HepG2 (cell line): Measurements from ENCODE around the gene ABTB2. TPM values are rescaled to one million over a fixed set of nuclear protein-coding genes. Genes with fewer than 3 reads are reported as not detected.

Experiments used
- ATAC-seq: fragments of 200-7000 bp; cut with Tn5 transposase; 3 replicates; pipeline ENCODE4 v1.9.1; 2020; ENCODE audit warnings: mild to moderate bottlenecking, moderate library complexity
- BruUV-seq: library from RNA; stranded (reverse); fragments of 400-500 nt; replicated peaks from 2 replicates; lab custom pipeline; 2021; lab: Mats Ljungman, UMichigan
- CTCF ChIA-PET: fragments of 300-600 bp; formaldehyde crosslinking; extraction: SDS; loops from one replicate; lab custom pipeline; 2021; ENCODE audit warnings: low total read pairs, inconsistent platforms, low intra/inter-chr PET ratio; lab: Yijun Ruan, JAX
- POLR2A ChIA-PET: fragments of 350-600 bp; sonication (Branson Sonifier 250); formaldehyde crosslinking; loops from one replicate; lab custom pipeline; 2020; ENCODE audit warnings: antibody characterized with exemption, inconsistent platforms; lab: Yijun Ruan, JAX
- DNase-seq: peaks from one replicate; pipeline ENCODE4 v3.0.0-alpha.2; 2015; ENCODE audit warnings: low spot score
- FAIRE-seq: peaks from 3 replicates; lab custom pipeline; 2011; peaks lifted over from hg19 to GRCh38; lab: Jason Lieb, UNC
- H2AFZ ChIP-seq: one replicate; pipeline ENCODE4 v1.6.1; 2011; ENCODE audit warnings: low read length, inconsistent platforms
- H3K27ac ChIP-seq: fragments of 300-600 bp; 3 replicates; pipeline ENCODE4 v1.8.0; 2011; ENCODE audit warnings: mixed run types, mild to moderate bottlenecking, mixed read lengths, low read length, inconsistent platforms; ENCODE audit not compliant: insufficient read depth; ENCODE audit errors: extremely low read length
- H3K27me3 ChIP-seq, 2 experiments: fragments of 200-600 bp in 1 of 2; 2 replicates in 1 of 2; 3 replicates in 1 of 2; pipeline versions ENCODE4 v1.6.0 to v1.8.0; 2011; ENCODE audit warnings: low read length in 2 of 2, mild to moderate bottlenecking in 2 of 2, moderate library complexity in 2 of 2, inconsistent platforms in 1 of 2; ENCODE audit not compliant: insufficient read depth in 2 of 2, control insufficient read depth in 1 of 2
- H3K36me3 ChIP-seq, 2 experiments: fragments of 200-600 bp in 1 of 2; replicated peaks in 1 of 2; 2 replicates in 1 of 2; 3 replicates in 1 of 2; pipeline versions ENCODE4 v1.5.1 to v1.8.0; 2011; ENCODE audit warnings: low read length in 2 of 2, inconsistent platforms in 1 of 2; ENCODE audit not compliant: insufficient read depth in 2 of 2, control insufficient read depth in 1 of 2
- H3K4me1 ChIP-seq: 2 replicates; pipeline ENCODE4 v1.5.1; 2012; ENCODE audit warnings: low read length, inconsistent platforms; ENCODE audit not compliant: insufficient read depth
- H3K4me2 ChIP-seq: 2 replicates; pipeline ENCODE4 v1.6.0; 2011; ENCODE audit warnings: low read depth, low read length, inconsistent platforms
- H3K4me3 ChIP-seq, 3 experiments: fragments of 200-600 bp in 1 of 3; sonication (generic), shearing (Covaris generic) in 1 of 3; replicated peaks in 1 of 3; 2 replicates each; pipeline ENCODE4 v1.5.1; 2011 to 2016; ENCODE audit warnings: low read length in 3 of 3, inconsistent platforms in 2 of 3, low read depth in 2 of 3, mild to moderate bottlenecking in 2 of 3, control low read depth in 1 of 3, mixed read lengths in 1 of 3; ENCODE audit not compliant: insufficient read depth in 1 of 3
- H3K79me2 ChIP-seq: one replicate; pipeline ENCODE4 v1.6.1; 2011; ENCODE audit warnings: low read length, inconsistent platforms; ENCODE audit not compliant: insufficient read depth
- H3K9ac ChIP-seq: 2 replicates; pipeline ENCODE4 v1.6.0; 2011; ENCODE audit warnings: mild to moderate bottlenecking, low read depth, low read length, inconsistent platforms; ENCODE audit not compliant: insufficient read depth
- H3K9me3 ChIP-seq: 2 replicates; pipeline ENCODE4 v1.5.1; 2012; ENCODE audit warnings: mild to moderate bottlenecking, low read length
- H4K20me1 ChIP-seq: 2 replicates; pipeline ENCODE4 v1.6.0; 2011; ENCODE audit warnings: inconsistent platforms, mild to moderate bottlenecking, low read length, moderate library complexity; ENCODE audit not compliant: insufficient read depth
- CCDC6 ChIP-seq: sonication (generic); formaldehyde crosslinking; IDR thresholded peaks from 2 replicates; pipeline ENCODE4 v1.8.1; 2022; ENCODE audit warnings: mild to moderate bottlenecking, missing genetic modification reagents, moderate library complexity
- CENPBD1 ChIP-seq: sonication (generic); formaldehyde crosslinking; IDR thresholded peaks from 2 replicates; pipeline ENCODE4 v1.8.0; 2022; ENCODE audit warnings: missing genetic modification reagents, low read depth, mild to moderate bottlenecking, borderline replicate concordance
- DBP ChIP-seq: sonication (generic); formaldehyde crosslinking; IDR thresholded peaks from 2 replicates; pipeline ENCODE4 v1.4.0; 2020; ENCODE audit warnings: missing genetic modification reagents; ENCODE audit errors: not compliant biosample characterization
- DPF2 ChIP-seq: sonication (generic); formaldehyde crosslinking; IDR thresholded peaks from 2 replicates; pipeline ENCODE4 v1.4.0; 2020; ENCODE audit warnings: mild to moderate bottlenecking, low read depth, missing genetic modification reagents, borderline replicate concordance
- GPN1 ChIP-seq: sonication (generic); formaldehyde crosslinking; IDR thresholded peaks from 2 replicates; pipeline ENCODE4 v1.5.1; 2020; ENCODE audit warnings: missing genetic modification reagents, borderline replicate concordance
- GZF1 ChIP-seq: sonication (generic); formaldehyde crosslinking; IDR thresholded peaks from 2 replicates; pipeline ENCODE4 v1.5.1; 2020; ENCODE audit warnings: mild to moderate bottlenecking, missing genetic modification reagents
- HMG20A ChIP-seq: IDR thresholded peaks from 2 replicates; pipeline ENCODE4 v1.6.1; 2016; ENCODE audit warnings: borderline replicate concordance
- IRF2 ChIP-seq: IDR thresholded peaks from 2 replicates; pipeline ENCODE4 v1.6.1; 2018; ENCODE audit warnings: missing genetic modification reagents, missing compliant biosample characterization
- MTERF4 ChIP-seq: sonication (generic); formaldehyde crosslinking; IDR thresholded peaks from 2 replicates; pipeline ENCODE4 v1.8.0; 2023; ENCODE audit warnings: mild to moderate bottlenecking, missing genetic modification reagents
- RXRB ChIP-seq: IDR thresholded peaks from 2 replicates; pipeline ENCODE4 v1.6.1; 2016; ENCODE audit warnings: borderline replicate concordance, missing genetic modification reagents, missing compliant biosample characterization
- SRF ChIP-seq: IDR thresholded peaks from 2 replicates; pipeline ENCODE4 v1.6.1; 2011; ENCODE audit warnings: mild to moderate bottlenecking, low read depth, low read length, moderate library complexity
- TFDP1 ChIP-seq: IDR thresholded peaks from 2 replicates; pipeline ENCODE4 v1.6.1; 2016; ENCODE audit warnings: missing compliant biosample characterization, missing genetic modification reagents, borderline replicate concordance
- U2AF2 ChIP-seq: fragments of 200-400 bp; formaldehyde crosslinking; IDR thresholded peaks from 2 replicates; pipeline ENCODE4 v1.6.1; 2017; ENCODE audit warnings: low read depth, mild to moderate bottlenecking, low read length
- WIZ ChIP-seq: sonication (generic); formaldehyde crosslinking; IDR thresholded peaks from 2 replicates; pipeline ENCODE4 v1.5.1; 2020; ENCODE audit warnings: mild to moderate bottlenecking, missing genetic modification reagents
- ZFX ChIP-seq: sonication (generic); formaldehyde crosslinking; IDR thresholded peaks from 2 replicates; pipeline ENCODE4 v1.4.0; 2020; ENCODE audit warnings: mild to moderate bottlenecking, low read depth, missing genetic modification reagents, moderate library complexity
- ZNF12 ChIP-seq: sonication (generic); formaldehyde crosslinking; IDR thresholded peaks from 2 replicates; pipeline ENCODE4 v1.5.0; 2020; ENCODE audit warnings: missing genetic modification reagents
- ZNF281 ChIP-seq: sonication (generic); formaldehyde crosslinking; IDR thresholded peaks from 2 replicates; pipeline ENCODE4 v1.4.0; 2020; ENCODE audit warnings: missing genetic modification reagents, borderline replicate concordance
- ZNF672 ChIP-seq: sonication (generic); formaldehyde crosslinking; IDR thresholded peaks from 2 replicates; pipeline ENCODE4 v1.8.1; 2022; ENCODE audit warnings: missing genetic modification reagents
- ZNF879 ChIP-seq: sonication (generic); formaldehyde crosslinking; IDR thresholded peaks from 2 replicates; pipeline ENCODE4 v1.8.1; 2023; ENCODE audit warnings: missing genetic modification reagents
- WGBS: methylation state at CpG from one replicate; pipeline ENCODE4 v1.1.6; 2017; ENCODE audit warnings: low lambda C conversion rate; 5-methylcytosine and 5-hydroxymethylcytosine counted together
- in situ Hi-C: cut with HindIII; loops from 2 replicates; pipeline ENCODE4 v1.10.0; 2017; ENCODE audit warnings: low pct_unique_long_range_greater_than_20kb; ENCODE audit not compliant: extremely low pct_ligation_motif_present
- intact Hi-C: fragments of 100-400 bp; cut with micrococcal nuclease; formaldehyde crosslinking; loops from one replicate; pipeline ENCODE4 v1.10.0; 2022; ENCODE audit not compliant: unreplicated experiment
- polyA plus RNA-seq, 8 experiments: library from polyadenylated mRNA; depleted of rRNA in 3 of 8; stranded (reverse) in 7 of 8; unstranded in 1 of 8; fragments of >200 nt; fragmentation: Illumina TruSeq in 4 of 8; extraction: Trizol in 4 of 8; gene quantifications; 2 replicates each; pipeline versions ENCODE4 v1.2.1 to v1.2.3, GENCODE V29; 2011 to 2016; ENCODE audit warnings: low read depth in 4 of 8, missing spikeins in 1 of 8, mixed read lengths in 1 of 8; ENCODE audit not compliant: insufficient read depth in 1 of 8
- total RNA-seq, 5 experiments: library from RNA; depleted of rRNA; stranded (reverse); fragments of >200 nt; fragmentation: Illumina TruSeq; extraction: Trizol; gene quantifications; 2 replicates each; pipeline ENCODE4 v1.2.3, GENCODE V29; 2016; ENCODE audit warnings: low read depth in 1 of 5
- TF ChIP-seq, protein P1 (sequence below): sonication (generic); formaldehyde crosslinking; IDR thresholded peaks from 2 replicates; pipeline ENCODE4 v1.4.0; 2020; ENCODE audit warnings: mild to moderate bottlenecking, missing genetic modification reagents

Gene ABTB2
- total and polyA plus RNA-seq, 2 of the 13 experiments (the other 11 are each of a cell fraction or from before 2014, with no cell fraction given), result 5.1 to 15.4 TPM

- FAIRE-seq (no peak), DNase-seq (peak; percentile 31), ATAC-seq (no peak)
- H2AFZ ChIP-seq, result no peak overlapping the region
- no peak overlapping the region for H3K4me2 ChIP-seq
- no TSS peak for BruUV-seq
- intact Hi-C loops, result loop anchor here (1.0 kb wide), 1 partner anchor 47 kb away; no protein-coding TSS in a partner anchor
- no peaks in the 10 kb centered on the region for H3K79me2 ChIP-seq
- H4K20me1 ChIP-seq, result no peaks in the 10 kb centered on the region
- H3K9me3 ChIP-seq, result peaks cover 22% of the 10 kb centered on the region
- no peaks in the 10 kb centered on the region for H3K27me3 ChIP-seq
- H3K36me3 ChIP-seq, result no peaks in the 10 kb centered on the region
- peaks cover 10% of the 10 kb centered on the region for H3K4me1 ChIP-seq
- in situ Hi-C loops, result no loop called here
- H3K27ac ChIP-seq, result no peak overlapping the region
- ChIA-PET POLR2A (no interaction called here), CTCF (no interaction called here)
- no peak overlapping the region for H3K9ac ChIP-seq
- H3K4me3 ChIP-seq, result no peak overlapping the region
- WGBS, result 0% methylated on average over 2 of the region's 2 CpGs
- TF ChIP-seq GZF1 (CRISPR knock-in tag) (no peak), ZFX (no peak), ZNF281 (CRISPR knock-in tag) (no peak), ZNF879 (CRISPR knock-in tag) (no peak), ZNF672 (CRISPR knock-in tag) (no peak), TFDP1 (no peak), RXRB (0 out of 2 replicates have a peak, but pooled peaks have one; percentile 29), U2AF2 (no peak), HMG20A (peak; percentile 54; the same call in 1 of the 2 replicates), DBP (CRISPR knock-in tag) (no peak), CCDC6 (CRISPR knock-in tag) (no peak), CENPBD1 (CRISPR knock-in tag) (no peak), IRF2 (CRISPR knock-in tag) (no peak), ZNF12 (CRISPR knock-in tag) (no peak), SRF (no peak), GPN1 (no peak), MTERF4 (CRISPR knock-in tag) (no peak), WIZ (no peak), DPF2 (CRISPR knock-in tag) (no peak)
- TF ChIP-seq, protein P1, sequence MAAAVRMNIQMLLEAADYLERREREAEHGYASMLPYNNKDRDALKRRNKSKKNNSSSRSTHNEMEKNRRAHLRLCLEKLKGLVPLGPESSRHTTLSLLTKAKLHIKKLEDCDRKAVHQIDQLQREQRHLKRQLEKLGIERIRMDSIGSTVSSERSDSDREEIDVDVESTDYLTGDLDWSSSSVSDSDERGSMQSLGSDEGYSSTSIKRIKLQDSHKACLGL (CRISPR knock-in tag), result no peak
Measured at GRCh38 chr11:34380696-34381095, 22.9 kb upstream of the ABTB2 start.
